Glutamatergic neuron (in vitro differentiated cells): ENCODE measurements around the gene FSTL4. TPM values are rescaled to one million over a fixed set of nuclear protein-coding genes. Genes with fewer than 3 reads are reported as not detected.

Source experiments
- DNase-seq: peaks from one replicate; pipeline ENCODE4 v3.0.0; 2022
- H3K27ac Mint-ChIP-seq: one replicate; pipeline ENCODE4 v1.8.0; 2020; ENCODE audit warnings: mild to moderate bottlenecking, mixed read lengths, inconsistent platforms; ENCODE audit not compliant: unreplicated experiment
- H3K27me3 Mint-ChIP-seq: one replicate; pipeline ENCODE4 v1.8.0; 2020; ENCODE audit warnings: mild to moderate bottlenecking, moderate library complexity, mixed read lengths, inconsistent platforms; ENCODE audit not compliant: unreplicated experiment
- H3K36me3 Mint-ChIP-seq: one replicate; pipeline ENCODE4 v1.8.0; 2020; ENCODE audit warnings: mild to moderate bottlenecking, mixed read lengths, inconsistent platforms; ENCODE audit not compliant: unreplicated experiment
- H3K4me1 Mint-ChIP-seq: one replicate; pipeline ENCODE4 v1.8.0; 2020; ENCODE audit warnings: mild to moderate bottlenecking, low read depth, mixed read lengths, inconsistent platforms; ENCODE audit not compliant: unreplicated experiment
- H3K4me3 Mint-ChIP-seq: one replicate; pipeline ENCODE4 v1.8.0; 2020; ENCODE audit warnings: mild to moderate bottlenecking, mixed read lengths, inconsistent platforms; ENCODE audit not compliant: unreplicated experiment
- H3K9me3 Mint-ChIP-seq: one replicate; pipeline ENCODE4 v1.8.0; 2020; ENCODE audit warnings: mild to moderate bottlenecking, moderate library complexity, mixed read lengths, inconsistent platforms; ENCODE audit not compliant: unreplicated experiment
- CTCF ChIP-seq: fragments of 200-600 bp; sonication (generic); IDR thresholded peaks from one replicate; pipeline ENCODE4 v1.5.0; 2021; ENCODE audit not compliant: partially characterized antibody, unreplicated experiment
- total RNA-seq: library from RNA; stranded (reverse); fragmentation: NEBNext Ultra II Directional; extraction: Animal tissue kit (Norgen Biotek cat#: 25700); gene quantifications from one replicate; pipeline ENCODE4 v1.2.1, GENCODE V29; 2021; ENCODE audit not compliant: unreplicated experiment

FSTL4 gene
- total RNA-seq, 1 donor from 2014 or later, result 29.0 TPM

- no peaks in the 10 kb centered on the region for H3K36me3 Mint-ChIP-seq
- H3K27ac Mint-ChIP-seq, result no peak overlapping the region
- H3K9me3 Mint-ChIP-seq, result peaks cover 2% of the 10 kb centered on the region
- H3K27me3 Mint-ChIP-seq, result peaks cover 1% of the 10 kb centered on the region
- no peaks in the 10 kb centered on the region for H3K4me1 Mint-ChIP-seq
- no peak for DNase-seq
- no peak for TF ChIP-seq CTCF
- H3K4me3 Mint-ChIP-seq, result no peak overlapping the region
These were observed 196.8 kb downstream of the FSTL4 start for GRCh38 chr5:133415506-133415905.

- Mint-ChIP-seq H3K4me3 (no peak overlapping the region), H3K27ac (no peak overlapping the region), H3K4me1 (no peaks in the 10 kb centered on the region), H3K27me3 (peaks cover 2% of the 10 kb centered on the region), H3K9me3 (peaks cover 2% of the 10 kb centered on the region), H3K36me3 (no peaks in the 10 kb centered on the region)
- no peak for DNase-seq
- no peak for TF ChIP-seq CTCF
These were observed 199.7 kb downstream of the FSTL4 start for GRCh38 chr5:133412661-133413060.

GRCh38 chr5:133410335-133410828 is 202.0 kb downstream of the FSTL4 start:
- no peak for TF ChIP-seq CTCF
- DNase-seq, result no peak
- no peak overlapping the region for H3K4me3 Mint-ChIP-seq
- no peaks in the 10 kb centered on the region for H3K36me3 Mint-ChIP-seq
- no peak overlapping the region for H3K27ac Mint-ChIP-seq
- peaks cover 2% of the 10 kb centered on the region for H3K9me3 Mint-ChIP-seq
- peaks cover 5% of the 10 kb centered on the region for H3K27me3 Mint-ChIP-seq
- no peaks in the 10 kb centered on the region for H3K4me1 Mint-ChIP-seq

- H3K4me3 Mint-ChIP-seq, result no peak overlapping the region
- DNase-seq, result no peak
- H3K9me3 Mint-ChIP-seq, result peaks cover 6% of the 10 kb centered on the region
- no peak for TF ChIP-seq CTCF
- H3K27me3 Mint-ChIP-seq, result peaks cover 5% of the 10 kb centered on the region
- no peak overlapping the region for H3K27ac Mint-ChIP-seq
- H3K4me1 Mint-ChIP-seq, result no peaks in the 10 kb centered on the region
- H3K36me3 Mint-ChIP-seq, result no peaks in the 10 kb centered on the region
These were observed 203.1 kb downstream of the FSTL4 start for GRCh38 chr5:133409210-133409674.

GRCh38 chr5:133408322-133408721 is 204.0 kb downstream of the FSTL4 start:
- no peaks in the 10 kb centered on the region for H3K4me1 Mint-ChIP-seq
- H3K36me3 Mint-ChIP-seq, result no peaks in the 10 kb centered on the region
- H3K27ac Mint-ChIP-seq, result no peak overlapping the region
- H3K27me3 Mint-ChIP-seq, result peaks cover 5% of the 10 kb centered on the region
- DNase-seq, result no peak
- TF ChIP-seq CTCF, result no peak
- H3K9me3 Mint-ChIP-seq, result peaks cover 6% of the 10 kb centered on the region
- H3K4me3 Mint-ChIP-seq, result no peak overlapping the region
